Measurements from ENCODE around the gene MYO3B.

Gene MYO3B

DNA sequence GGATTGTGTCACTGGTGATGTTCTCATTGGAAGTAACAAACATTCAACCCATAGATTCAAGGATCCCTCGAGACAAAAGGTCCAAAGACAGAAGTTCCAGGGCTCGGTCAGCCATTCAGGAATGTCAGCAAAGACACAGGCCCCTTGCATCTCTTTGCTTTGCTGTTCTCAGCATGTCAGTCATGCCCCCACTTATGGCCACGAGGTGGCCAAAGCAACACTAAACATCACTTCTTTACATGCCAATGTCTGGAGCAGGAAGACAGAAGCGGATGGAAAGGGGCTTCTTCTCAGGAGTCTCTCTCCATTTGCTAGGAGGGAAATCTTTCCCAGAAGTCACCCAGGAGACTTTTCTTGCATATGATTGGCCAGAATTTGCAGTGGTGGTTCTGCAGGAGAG is 345.6 kb downstream of the MYO3B start:
- no peak overlapping the region for H2BK120ac ChIP-seq (ENCODE audit: low read depth, low read length)
- no peak overlapping the region for H2BK15ac ChIP-seq (ENCODE audit: low read depth, poor library complexity, severe bottlenecking)
- H3K14ac ChIP-seq (ENCODE audit: low read length in 2 of 2), result no peak overlapping the region
- no peaks in the 10 kb centered on the region for H3K79me1 ChIP-seq (replicated peaks; ENCODE audit: low read length, poor library complexity, severe bottlenecking)
- no peak overlapping the region for H2AK5ac ChIP-seq (ENCODE audit: low read length, severe bottlenecking)
- H2BK5ac ChIP-seq (ENCODE audit: low read depth, low read length, poor library complexity, severe bottlenecking), result no peak overlapping the region
- DNase-seq, result no peak
- no peaks in the 10 kb centered on the region for H3K27me3 ChIP-seq (ENCODE audit: control insufficient read depth in 1 of 2, insufficient read depth in 1 of 2, low read length in 2 of 2)
- no peaks in the 10 kb centered on the region for H3K9me3 ChIP-seq (ENCODE audit: control insufficient read depth, low read length)
- no peak overlapping the region for H3K4me3 ChIP-seq (ENCODE audit: insufficient read depth in 1 of 2, low read depth in 1 of 2, low read length in 2 of 2)
- peak overlapping the region in 1 of 2 experiments; percentile 23 for H3K18ac ChIP-seq (ENCODE audit: low read depth in 1 of 2, low read length in 2 of 2)
- WGBS, result 89% methylated on average over 4 of the region's 4 CpGs
- no peak overlapping the region for H3K4ac ChIP-seq (ENCODE audit: low read depth in 1 of 2, low read length in 2 of 2)
- H4K91ac ChIP-seq (ENCODE audit: low read length), result no peak overlapping the region
- peak overlapping the region in 1 of 2 experiments; percentile 44 for H2BK12ac ChIP-seq (ENCODE audit: low read length in 2 of 2)
- H3K4me2 ChIP-seq (ENCODE audit: low read length, poor library complexity, severe bottlenecking), result no peak overlapping the region
- H3K23ac ChIP-seq (ENCODE audit: low read length in 2 of 2), result no peak overlapping the region
- no peak overlapping the region for H3K9ac ChIP-seq (ENCODE audit: low read length)
- H3K36me3 ChIP-seq (ENCODE audit: control insufficient read depth in 1 of 2, insufficient read depth in 2 of 2, low read depth in 1 of 2, low read length in 2 of 2), result no peaks in the 10 kb centered on the region
- H3K27ac ChIP-seq (ENCODE audit: low read length, poor library complexity, severe bottlenecking), result no peak overlapping the region
- H2AFZ ChIP-seq (ENCODE audit: low read depth, low read length), result no peak overlapping the region
- no peak overlapping the region for H4K8ac ChIP-seq (ENCODE audit: low read length)
- peaks cover 2% of the 10 kb centered on the region for H3K4me1 ChIP-seq (ENCODE audit: control insufficient read depth, insufficient read depth, low read depth, low read length)

DNA sequence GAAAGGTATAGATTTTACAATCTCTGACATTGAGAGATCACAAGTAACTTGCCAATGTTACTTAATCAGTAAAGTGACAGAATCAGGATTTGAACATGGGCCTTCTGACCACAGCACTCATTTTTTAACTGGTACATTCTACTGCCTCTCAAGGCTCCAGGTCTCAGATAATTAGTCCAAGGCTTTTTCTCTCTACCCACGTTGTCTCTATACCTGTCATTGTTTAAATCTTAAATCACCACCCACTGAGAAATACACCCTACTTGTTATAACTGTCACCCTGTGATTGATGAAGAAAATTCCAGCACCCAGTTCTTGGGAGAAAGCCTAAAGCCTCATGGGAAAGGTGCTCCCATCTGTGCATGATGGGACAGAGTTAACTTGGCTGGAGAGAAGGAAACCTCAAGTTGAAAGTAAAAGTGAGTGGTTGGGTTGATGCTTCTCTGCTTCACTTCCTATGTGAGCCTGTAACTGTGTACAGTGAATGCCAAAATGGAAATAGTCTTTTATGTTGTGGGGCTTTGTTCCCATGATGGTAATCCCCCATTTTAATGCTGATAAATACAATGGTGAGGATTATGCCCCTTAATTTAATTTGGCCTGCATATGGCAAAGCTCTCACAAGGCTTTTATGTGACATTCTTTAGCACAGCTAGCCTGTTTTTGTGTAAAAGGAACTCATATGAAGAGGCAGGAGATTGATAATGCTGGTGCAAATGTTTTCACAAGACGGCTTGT is 347.1 kb downstream of the MYO3B start:
- 26% methylated on average over 2 of the region's 2 CpGs for WGBS
- no peak overlapping the region for H2BK5ac ChIP-seq (ENCODE audit: low read depth, low read length, poor library complexity, severe bottlenecking)

DNA sequence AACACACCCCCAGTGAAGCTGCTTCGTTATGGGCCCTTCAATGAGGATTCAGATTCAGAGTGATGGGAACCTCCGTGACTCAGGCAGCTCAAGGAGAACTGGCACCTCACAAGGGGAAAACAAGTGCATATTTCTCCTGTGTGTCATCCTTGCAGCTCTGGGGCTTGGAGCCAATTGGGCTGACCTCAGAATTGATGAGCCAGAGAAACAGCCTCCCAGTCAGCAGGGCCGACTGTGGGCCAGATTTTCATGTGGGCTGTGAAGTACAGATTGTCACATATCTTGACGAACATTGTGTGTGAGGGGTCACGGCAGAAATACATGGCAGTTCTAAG is 347.6 kb downstream of the MYO3B start:
- Histone ChIP-seq H3K14ac (ENCODE audit: low read length in 2 of 2) (no peak overlapping the region), H2AFZ (ENCODE audit: low read depth, low read length) (no peak overlapping the region), H2BK12ac (ENCODE audit: low read length in 2 of 2) (no peak overlapping the region), H2AK5ac (ENCODE audit: low read length, severe bottlenecking) (no peak overlapping the region), H3K23ac (ENCODE audit: low read length in 2 of 2) (no peak overlapping the region), H3K9me3 (ENCODE audit: control insufficient read depth, low read length) (no peaks in the 10 kb centered on the region), H3K4me2 (ENCODE audit: low read length, poor library complexity, severe bottlenecking) (no peak overlapping the region), H3K4me3 (ENCODE audit: insufficient read depth in 1 of 2, low read depth in 1 of 2, low read length in 2 of 2) (peak overlapping the region in 1 of 2 experiments; percentile 28), H3K79me1 (replicated peaks; ENCODE audit: low read length, poor library complexity, severe bottlenecking) (no peaks in the 10 kb centered on the region), H2BK5ac (ENCODE audit: low read depth, low read length, poor library complexity, severe bottlenecking) (no peak overlapping the region), H3K27ac (ENCODE audit: low read length, poor library complexity, severe bottlenecking) (peak overlapping the region; percentile 56), H2BK15ac (ENCODE audit: low read depth, poor library complexity, severe bottlenecking) (no peak overlapping the region), H3K18ac (ENCODE audit: low read depth in 1 of 2, low read length in 2 of 2) (peak overlapping the region in 1 of 2 experiments; percentile 37), H4K91ac (ENCODE audit: low read length) (no peak overlapping the region), H3K9ac (ENCODE audit: low read length) (peak overlapping the region; percentile 50), H3K4me1 (ENCODE audit: control insufficient read depth, insufficient read depth, low read depth, low read length) (peaks cover 2% of the 10 kb centered on the region), H3K36me3 (ENCODE audit: control insufficient read depth in 1 of 2, insufficient read depth in 2 of 2, low read depth in 1 of 2, low read length in 2 of 2) (no peaks in the 10 kb centered on the region), H3K27me3 (ENCODE audit: control insufficient read depth in 1 of 2, insufficient read depth in 1 of 2, low read length in 2 of 2) (no peaks in the 10 kb centered on the region), H4K8ac (ENCODE audit: low read length) (no peak overlapping the region), H3K4ac (ENCODE audit: low read depth in 1 of 2, low read length in 2 of 2) (no peak overlapping the region), H2BK120ac (ENCODE audit: low read depth, low read length) (no peak overlapping the region)
- WGBS, result 0% methylated on average over 5 of the region's 5 CpGs
- peak; percentile 97 for DNase-seq

More for the DNA sequence above, 347.1 kb downstream of the MYO3B start:
- Histone ChIP-seq H4K8ac (ENCODE audit: low read length) (no peak overlapping the region), H3K4me2 (ENCODE audit: low read length, poor library complexity, severe bottlenecking) (no peak overlapping the region), H3K36me3 (ENCODE audit: control insufficient read depth in 1 of 2, insufficient read depth in 2 of 2, low read depth in 1 of 2, low read length in 2 of 2) (no peaks in the 10 kb centered on the region), H3K4ac (ENCODE audit: low read depth in 1 of 2, low read length in 2 of 2) (no peak overlapping the region), H3K9me3 (ENCODE audit: control insufficient read depth, low read length) (no peaks in the 10 kb centered on the region), H3K23ac (ENCODE audit: low read length in 2 of 2) (no peak overlapping the region), H4K91ac (ENCODE audit: low read length) (no peak overlapping the region), H2AFZ (ENCODE audit: low read depth, low read length) (no peak overlapping the region), H2BK12ac (ENCODE audit: low read length in 2 of 2) (peak overlapping the region in 1 of 2 experiments; percentile 8), H3K9ac (ENCODE audit: low read length) (peak overlapping the region; percentile 50), H2BK120ac (ENCODE audit: low read depth, low read length) (no peak overlapping the region), H2AK5ac (ENCODE audit: low read length, severe bottlenecking) (no peak overlapping the region), H3K79me1 (replicated peaks; ENCODE audit: low read length, poor library complexity, severe bottlenecking) (no peaks in the 10 kb centered on the region), H3K27me3 (ENCODE audit: control insufficient read depth in 1 of 2, insufficient read depth in 1 of 2, low read length in 2 of 2) (no peaks in the 10 kb centered on the region), H3K18ac (ENCODE audit: low read depth in 1 of 2, low read length in 2 of 2) (no peak overlapping the region), H3K4me1 (ENCODE audit: control insufficient read depth, insufficient read depth, low read depth, low read length) (peaks cover 2% of the 10 kb centered on the region), H3K14ac (ENCODE audit: low read length in 2 of 2) (no peak overlapping the region), H3K27ac (ENCODE audit: low read length, poor library complexity, severe bottlenecking) (peak overlapping the region; percentile 56), H3K4me3 (ENCODE audit: insufficient read depth in 1 of 2, low read depth in 1 of 2, low read length in 2 of 2) (peak overlapping the region in 1 of 2 experiments; percentile 28), H2BK15ac (ENCODE audit: low read depth, poor library complexity, severe bottlenecking) (no peak overlapping the region)
- peak; percentile 55 for DNase-seq

DNA sequence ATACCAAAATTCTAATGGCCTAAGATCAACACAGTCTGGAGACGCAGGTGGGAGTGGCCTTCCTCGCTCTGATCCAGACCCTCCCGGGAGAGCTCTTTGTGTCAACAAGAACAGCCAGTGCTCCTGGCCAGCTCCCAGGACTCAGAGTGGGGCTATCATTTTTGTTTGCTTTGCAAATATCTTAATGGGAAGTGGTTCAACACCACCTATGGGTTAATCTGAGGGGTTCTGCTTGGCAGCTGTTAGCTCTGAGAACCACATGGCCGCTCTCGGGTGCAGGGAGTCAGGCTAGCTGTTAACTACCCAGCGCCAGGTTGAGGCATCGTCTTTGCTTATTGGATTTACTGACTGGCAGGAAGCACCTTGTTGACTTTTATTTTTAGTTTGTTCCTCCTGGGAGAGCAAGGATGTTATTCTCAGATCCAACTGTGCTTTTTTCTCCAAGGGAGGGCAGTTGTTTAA is 352.4 kb downstream of the MYO3B start:
- H3K4me2 ChIP-seq (ENCODE audit: low read length, poor library complexity, severe bottlenecking), result peak overlapping the region; percentile 48
- no peaks in the 10 kb centered on the region for H3K36me3 ChIP-seq (ENCODE audit: control insufficient read depth in 1 of 2, insufficient read depth in 2 of 2, low read depth in 1 of 2, low read length in 2 of 2)
- no peak overlapping the region for H2BK15ac ChIP-seq (ENCODE audit: low read depth, poor library complexity, severe bottlenecking)
- no peak overlapping the region for H2BK120ac ChIP-seq (ENCODE audit: low read depth, low read length)
- H3K14ac ChIP-seq (ENCODE audit: low read length in 2 of 2), result no peak overlapping the region
- H2BK5ac ChIP-seq (ENCODE audit: low read depth, low read length, poor library complexity, severe bottlenecking), result no peak overlapping the region
- no peak overlapping the region for H4K8ac ChIP-seq (ENCODE audit: low read length)
- H3K23ac ChIP-seq (ENCODE audit: low read length in 2 of 2), result no peak overlapping the region
- peak overlapping the region; percentile 18 for H3K27ac ChIP-seq (ENCODE audit: low read length, poor library complexity, severe bottlenecking)
- no peak overlapping the region for H3K18ac ChIP-seq (ENCODE audit: low read depth in 1 of 2, low read length in 2 of 2)
- H3K9ac ChIP-seq (ENCODE audit: low read length), result no peak overlapping the region
- H2BK12ac ChIP-seq (ENCODE audit: low read length in 2 of 2), result peak overlapping the region in 1 of 2 experiments; percentile 41
- H3K9me3 ChIP-seq (ENCODE audit: control insufficient read depth, low read length), result no peaks in the 10 kb centered on the region
- DNase-seq, result peak; percentile 63
- H2AFZ ChIP-seq (ENCODE audit: low read depth, low read length), result no peak overlapping the region
- peak overlapping the region in 1 of 2 experiments; percentile 45 for H3K4me3 ChIP-seq (ENCODE audit: insufficient read depth in 1 of 2, low read depth in 1 of 2, low read length in 2 of 2)
- no peak overlapping the region for H4K91ac ChIP-seq (ENCODE audit: low read length)
- H3K4ac ChIP-seq (ENCODE audit: low read depth in 1 of 2, low read length in 2 of 2), result no peak overlapping the region
- no peak overlapping the region for H2AK5ac ChIP-seq (ENCODE audit: low read length, severe bottlenecking)
- no peaks in the 10 kb centered on the region for H3K27me3 ChIP-seq (ENCODE audit: control insufficient read depth in 1 of 2, insufficient read depth in 1 of 2, low read length in 2 of 2)
- 24% methylated on average over 7 of the region's 7 CpGs for WGBS
- H3K4me1 ChIP-seq (ENCODE audit: control insufficient read depth, insufficient read depth, low read depth, low read length), result peaks cover 3% of the 10 kb centered on the region
- no peaks in the 10 kb centered on the region for H3K79me1 ChIP-seq (replicated peaks; ENCODE audit: low read length, poor library complexity, severe bottlenecking)
